Sigmoid colon (tissue), 7 donors: ENCODE data around the gene SLC24A1. TPM values are rescaled to one million over a fixed set of nuclear protein-coding genes. Genes with fewer than 3 reads are reported as not detected.

Experiments used
- DNase-seq: peaks from one replicate; pipeline ENCODE4 v3.0.0-alpha.2; 2019
- H3K27ac ChIP-seq, 4 donors: fragments of 200-600 bp; sonication (generic); one replicate each; pipeline ENCODE4 v1.5.1; 2016 to 2019; ENCODE audit warnings: mild to moderate bottlenecking in 1 of 4
- H3K27me3 ChIP-seq, 3 donors: fragments of 200-600 bp; sonication (generic); one replicate each; pipeline ENCODE4 v1.5.1; 2019; ENCODE audit warnings: mild to moderate bottlenecking in 1 of 3
- H3K36me3 ChIP-seq, 4 donors: fragments of 200-600 bp; sonication (generic); one replicate each; pipeline ENCODE4 v1.5.1; 2016 to 2019
- H3K4me1 ChIP-seq, 4 donors: fragments of 200-600 bp; sonication (generic); one replicate each; pipeline ENCODE4 v1.5.1; 2017 to 2019
- H3K4me3 ChIP-seq, 4 donors: fragments of 200-600 bp; sonication (generic); one replicate each; pipeline ENCODE4 v1.5.1; 2017 to 2019; ENCODE audit warnings: mild to moderate bottlenecking in 2 of 4, moderate library complexity in 1 of 4
- H3K9me3 ChIP-seq, 4 donors: fragments of 200-600 bp in 3 of 4; sonication (generic) in 3 of 4; one replicate each; pipeline versions ENCODE4 v1.5.1 to v1.6.1; 2013 to 2019
- EP300 ChIP-seq, 4 donors: sonication (generic); formaldehyde crosslinking; IDR thresholded peaks; one replicate each; pipeline ENCODE4 v1.6.1; 2017; ENCODE audit warnings: antibody characterized with exemption in 4 of 4
- POLR2A ChIP-seq, 2 donors: fragments of 450-650 bp; IDR thresholded peaks; one replicate each; pipeline ENCODE4 v1.6.1; 2016; ENCODE audit warnings: antibody characterized with exemption in 2 of 2, mild to moderate bottlenecking in 2 of 2, moderate library complexity in 2 of 2
- POLR2AphosphoS5 ChIP-seq, 4 donors: sonication (generic); formaldehyde crosslinking; IDR thresholded peaks; one replicate each; pipeline ENCODE4 v1.6.1; 2017; ENCODE audit warnings: antibody characterized with exemption in 4 of 4
- WGBS, 2 donors: extraction: QIAGEN DNeasy Blood & Tissue Kit; methylation state at CpG; one replicate each; pipeline ENCODE4 v1.1.7; 2013; 5-methylcytosine and 5-hydroxymethylcytosine counted together
- intact Hi-C: fragments of 100-400 bp; cut with DNase I; formaldehyde crosslinking; loops from one replicate; pipeline ENCODE4 v1.15.1; 2023
- polyA plus RNA-seq, 3 donors: library from polyadenylated mRNA; stranded (reverse); fragments of 200-250 nt; gene quantifications; one replicate each; pipeline ENCODE4 v1.2.3, GENCODE V29; 2013
- total RNA-seq, 4 donors: library from RNA; depleted of rRNA; stranded (reverse); fragments of >200 nt; gene quantifications; one replicate each; pipeline ENCODE4 v1.1.0, GENCODE V29; 2016
- TF ChIP-seq, protein P1 (sequence below), 4 experiments: fragments of 450-650 bp in 3 of 4; fragments of 200-600 bp in 1 of 4; IDR thresholded peaks; one replicate each; pipeline ENCODE4 v1.5.1; 2016 to 2019; ENCODE audit warnings: antibody characterized with exemption in 4 of 4, mild to moderate bottlenecking in 3 of 4, moderate library complexity in 2 of 4
- donor health status: healthy with polysubstance abuse.
- donor health status: Bipolar disorder and iron deficiency.
- donor health status: healthy.

SLC24A1 gene
- total and polyA plus RNA-seq, 7 donors: 3.3 to 6.0 (median 4.2) TPM

GRCh38 chr15:65651831-65652749, 30.4 kb downstream of the SLC24A1 start:
- intact Hi-C loops: no loop called here
- 85 to 87% methylated on average over 11 of the region's 11 CpGs for WGBS, 2 donors
- no peaks in the 10 kb centered on the region for H3K9me3 ChIP-seq
- no peaks in the 10 kb centered on the region for H3K27me3 ChIP-seq
- H3K4me3 ChIP-seq: no peak overlapping the region
- H3K27ac ChIP-seq: no peak overlapping the region
- no peaks in the 10 kb centered on the region for H3K4me1 ChIP-seq
- DNase-seq: no peak
- H3K36me3 ChIP-seq: peaks cover 0 to 25% (median 2%) of the 10 kb centered on the region in 4 donors
- TF ChIP-seq EP300 (IDR thresholded peaks at IDR 0.05): no peak
- TF ChIP-seq POLR2A (IDR thresholded peaks at IDR 0.05): no peak
- TF ChIP-seq, protein P1, sequence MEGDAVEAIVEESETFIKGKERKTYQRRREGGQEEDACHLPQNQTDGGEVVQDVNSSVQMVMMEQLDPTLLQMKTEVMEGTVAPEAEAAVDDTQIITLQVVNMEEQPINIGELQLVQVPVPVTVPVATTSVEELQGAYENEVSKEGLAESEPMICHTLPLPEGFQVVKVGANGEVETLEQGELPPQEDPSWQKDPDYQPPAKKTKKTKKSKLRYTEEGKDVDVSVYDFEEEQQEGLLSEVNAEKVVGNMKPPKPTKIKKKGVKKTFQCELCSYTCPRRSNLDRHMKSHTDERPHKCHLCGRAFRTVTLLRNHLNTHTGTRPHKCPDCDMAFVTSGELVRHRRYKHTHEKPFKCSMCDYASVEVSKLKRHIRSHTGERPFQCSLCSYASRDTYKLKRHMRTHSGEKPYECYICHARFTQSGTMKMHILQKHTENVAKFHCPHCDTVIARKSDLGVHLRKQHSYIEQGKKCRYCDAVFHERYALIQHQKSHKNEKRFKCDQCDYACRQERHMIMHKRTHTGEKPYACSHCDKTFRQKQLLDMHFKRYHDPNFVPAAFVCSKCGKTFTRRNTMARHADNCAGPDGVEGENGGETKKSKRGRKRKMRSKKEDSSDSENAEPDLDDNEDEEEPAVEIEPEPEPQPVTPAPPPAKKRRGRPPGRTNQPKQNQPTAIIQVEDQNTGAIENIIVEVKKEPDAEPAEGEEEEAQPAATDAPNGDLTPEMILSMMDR (IDR thresholded peaks at IDR 0.05): no peak
- no peak for TF ChIP-seq POLR2AphosphoS5 (IDR thresholded peaks at IDR 0.05)

DNA sequence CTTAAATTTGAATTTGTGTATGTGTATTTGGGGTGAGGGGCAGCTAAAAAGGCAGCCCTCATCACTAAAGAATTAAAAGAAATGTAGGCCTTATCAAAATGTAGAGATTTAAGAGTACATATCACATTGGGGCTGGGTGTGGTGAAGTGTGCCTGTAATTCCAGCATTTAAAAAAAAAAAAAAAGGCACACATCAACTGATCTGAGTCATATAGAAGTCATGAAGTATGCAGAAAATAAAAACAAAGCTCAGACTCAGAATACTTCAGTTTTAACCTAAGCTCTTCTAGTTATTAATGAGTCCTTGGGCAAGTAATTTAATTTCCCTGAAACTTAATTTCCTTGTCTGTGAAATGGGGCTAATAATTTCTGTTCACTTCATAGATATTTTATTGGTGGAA, 31.6 kb downstream of the SLC24A1 start:
- no peak for DNase-seq
- Histone ChIP-seq H3K27ac (no peak overlapping the region), H3K4me3 (no peak overlapping the region), H3K9me3 (no peaks in the 10 kb centered on the region), H3K36me3 (peaks cover 0 to 38% (median 2%) of the 10 kb centered on the region in 4 donors), H3K27me3 (no peaks in the 10 kb centered on the region), H3K4me1 (no peaks in the 10 kb centered on the region)
- TF ChIP-seq EP300 (IDR thresholded peaks at IDR 0.05): no peak
- TF ChIP-seq, protein P1 (IDR thresholded peaks at IDR 0.05): no peak
- no peak for TF ChIP-seq POLR2AphosphoS5 (IDR thresholded peaks at IDR 0.05)
- no peak for TF ChIP-seq POLR2A (IDR thresholded peaks at IDR 0.05)
- intact Hi-C loops: no loop called here

DNA sequence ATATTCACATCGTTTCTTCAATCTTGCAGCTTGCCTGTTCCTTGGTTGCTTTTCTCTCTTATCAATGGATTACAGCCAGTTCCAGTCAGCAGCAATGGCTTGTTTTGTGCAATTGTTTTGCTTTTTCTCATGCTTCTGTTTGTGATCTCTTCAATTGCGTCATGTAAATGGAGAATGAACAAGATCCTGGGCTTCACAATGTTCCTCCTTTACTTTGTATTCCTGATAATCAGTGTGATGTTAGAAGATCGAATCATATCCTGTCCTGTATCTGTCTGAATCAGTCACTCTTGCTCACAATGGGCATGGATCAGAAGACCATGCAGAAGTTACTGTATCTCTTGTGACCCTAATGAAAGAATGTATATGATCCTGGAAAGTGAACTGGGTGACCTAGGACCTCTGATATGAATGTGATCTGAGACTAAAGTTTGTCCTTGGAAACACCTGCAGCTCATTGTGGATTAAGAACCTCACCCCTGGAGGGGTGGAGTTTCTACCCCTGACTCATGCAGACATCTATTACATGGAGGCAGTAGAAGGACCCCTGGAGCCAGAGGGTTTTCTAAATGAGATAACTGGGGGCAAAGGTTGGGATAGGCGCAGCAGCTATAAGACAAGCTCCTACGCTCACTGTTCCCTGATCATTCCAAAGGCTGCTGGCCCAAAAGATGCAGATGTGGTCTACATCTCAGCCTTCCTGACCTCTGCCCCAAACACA, 32.2 kb downstream of the SLC24A1 start:
- TF ChIP-seq POLR2AphosphoS5 (IDR thresholded peaks at IDR 0.05): no peak
- no peak for TF ChIP-seq POLR2A (IDR thresholded peaks at IDR 0.05)
- TF ChIP-seq EP300 (IDR thresholded peaks at IDR 0.05): no peak
- TF ChIP-seq, protein P1 (IDR thresholded peaks at IDR 0.05): no peak
- Histone ChIP-seq H3K9me3 (no peaks in the 10 kb centered on the region), H3K36me3 (peaks cover 0 to 44% (median 2%) of the 10 kb centered on the region in 4 donors), H3K27me3 (no peaks in the 10 kb centered on the region), H3K27ac (no peak overlapping the region), H3K4me1 (no peaks in the 10 kb centered on the region), H3K4me3 (no peak overlapping the region)
- intact Hi-C loops: no loop called here
- 87 to 92% methylated on average over 5 of the region's 5 CpGs for WGBS, 2 donors
- DNase-seq: no peak

GRCh38 chr15:65655026-65655425, 33.3 kb downstream of the SLC24A1 start:
- H3K36me3 ChIP-seq: peaks cover 0 to 54% (median 2%) of the 10 kb centered on the region in 4 donors
- WGBS, 2 donors: 92 to 94% methylated on average over 1 of the region's 1 CpG
- no peaks in the 10 kb centered on the region for H3K9me3 ChIP-seq
- no peak for DNase-seq
- no peak overlapping the region for H3K27ac ChIP-seq
- TF ChIP-seq, protein P1 (IDR thresholded peaks at IDR 0.05): no peak
- TF ChIP-seq POLR2AphosphoS5 (IDR thresholded peaks at IDR 0.05): no peak
- no peak for TF ChIP-seq EP300 (IDR thresholded peaks at IDR 0.05)
- no peak for TF ChIP-seq POLR2A (IDR thresholded peaks at IDR 0.05)
- no peak overlapping the region for H3K4me3 ChIP-seq
- H3K4me1 ChIP-seq: no peaks in the 10 kb centered on the region
- H3K27me3 ChIP-seq: no peaks in the 10 kb centered on the region
- intact Hi-C loops: no loop called here
